ENCODE data around the gene JADE3. TPM values are rescaled to one million over a fixed set of nuclear protein-coding genes. Genes with fewer than 3 reads are reported as not detected.

Gene JADE3
- total and polyA plus RNA-seq, 2 experiments from 2014 or later: 4.5 to 15.3 TPM

DNA sequence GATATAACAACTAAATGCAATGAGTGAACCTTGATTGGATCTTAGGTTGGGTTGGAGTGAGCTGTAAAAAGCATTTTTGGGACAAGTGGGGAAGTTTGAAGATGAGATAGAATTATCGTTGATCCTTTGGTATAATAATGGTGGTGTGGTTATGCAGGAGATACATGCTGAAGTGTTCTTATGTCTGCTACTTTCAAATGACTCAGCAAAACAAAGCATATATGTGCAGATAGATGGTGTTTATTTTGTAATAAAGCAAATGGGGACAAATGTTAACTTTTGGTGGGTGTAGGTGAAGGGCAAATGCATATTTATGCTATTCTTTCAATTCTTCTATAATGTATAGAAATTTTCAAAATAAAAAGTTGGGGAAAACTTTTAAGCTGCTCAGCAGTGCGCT lies 49.1 kb upstream of the JADE3 start (continued):
- TF ChIP-seq, protein P1, sequence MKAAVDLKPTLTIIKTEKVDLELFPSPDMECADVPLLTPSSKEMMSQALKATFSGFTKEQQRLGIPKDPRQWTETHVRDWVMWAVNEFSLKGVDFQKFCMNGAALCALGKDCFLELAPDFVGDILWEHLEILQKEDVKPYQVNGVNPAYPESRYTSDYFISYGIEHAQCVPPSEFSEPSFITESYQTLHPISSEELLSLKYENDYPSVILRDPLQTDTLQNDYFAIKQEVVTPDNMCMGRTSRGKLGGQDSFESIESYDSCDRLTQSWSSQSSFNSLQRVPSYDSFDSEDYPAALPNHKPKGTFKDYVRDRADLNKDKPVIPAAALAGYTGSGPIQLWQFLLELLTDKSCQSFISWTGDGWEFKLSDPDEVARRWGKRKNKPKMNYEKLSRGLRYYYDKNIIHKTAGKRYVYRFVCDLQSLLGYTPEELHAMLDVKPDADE (IDR thresholded peaks at IDR 0.05): no peak
- no peak for TF ChIP-seq EZH2phosphoT487 (IDR thresholded peaks at IDR 0.05; ENCODE audit: unreplicated experiment)
- no peak for TF ChIP-seq POLR2AphosphoS5 (IDR thresholded peaks at IDR 0.05; ENCODE audit: low read depth)
- TF ChIP-seq ZNF114 (CRISPR knock-in tag; IDR thresholded peaks at IDR 0.05): no peak
- TF ChIP-seq, protein P2, sequence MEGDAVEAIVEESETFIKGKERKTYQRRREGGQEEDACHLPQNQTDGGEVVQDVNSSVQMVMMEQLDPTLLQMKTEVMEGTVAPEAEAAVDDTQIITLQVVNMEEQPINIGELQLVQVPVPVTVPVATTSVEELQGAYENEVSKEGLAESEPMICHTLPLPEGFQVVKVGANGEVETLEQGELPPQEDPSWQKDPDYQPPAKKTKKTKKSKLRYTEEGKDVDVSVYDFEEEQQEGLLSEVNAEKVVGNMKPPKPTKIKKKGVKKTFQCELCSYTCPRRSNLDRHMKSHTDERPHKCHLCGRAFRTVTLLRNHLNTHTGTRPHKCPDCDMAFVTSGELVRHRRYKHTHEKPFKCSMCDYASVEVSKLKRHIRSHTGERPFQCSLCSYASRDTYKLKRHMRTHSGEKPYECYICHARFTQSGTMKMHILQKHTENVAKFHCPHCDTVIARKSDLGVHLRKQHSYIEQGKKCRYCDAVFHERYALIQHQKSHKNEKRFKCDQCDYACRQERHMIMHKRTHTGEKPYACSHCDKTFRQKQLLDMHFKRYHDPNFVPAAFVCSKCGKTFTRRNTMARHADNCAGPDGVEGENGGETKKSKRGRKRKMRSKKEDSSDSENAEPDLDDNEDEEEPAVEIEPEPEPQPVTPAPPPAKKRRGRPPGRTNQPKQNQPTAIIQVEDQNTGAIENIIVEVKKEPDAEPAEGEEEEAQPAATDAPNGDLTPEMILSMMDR (conservative IDR thresholded peaks at IDR 0.05; ENCODE audit: low read depth in 2 of 2): no peak
- TF ChIP-seq JUNB (IDR thresholded peaks at IDR 0.05; ENCODE audit: unreplicated experiment): no peak
- no peak for TF ChIP-seq CREB1 (CRISPR knock-in tag; IDR thresholded peaks at IDR 0.05; ENCODE audit: low read depth)
- no peak for TF ChIP-seq NANOG (IDR thresholded peaks at IDR 0.05; ENCODE audit: borderline replicate concordance)

DNA sequence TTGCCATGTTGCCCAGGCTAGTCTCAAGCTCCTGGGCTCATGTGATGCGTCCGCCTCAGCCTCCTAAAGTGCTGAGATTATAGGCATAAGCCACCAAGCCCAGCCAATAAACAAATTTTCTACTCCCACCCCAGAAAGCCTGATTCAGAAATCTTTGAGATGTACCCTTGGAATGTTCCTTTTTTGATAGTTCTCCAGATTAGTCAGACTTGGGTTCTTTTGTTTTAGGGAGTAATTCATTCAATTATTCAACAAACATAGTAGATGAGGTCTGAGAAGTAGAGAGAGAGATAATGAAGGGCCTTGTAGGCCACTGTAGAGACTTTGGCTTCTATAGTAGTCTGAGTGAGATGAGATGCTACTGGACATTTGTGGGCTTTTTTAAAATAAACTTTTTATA lies 47.6 kb upstream of the JADE3 start:
- H2AFZ ChIP-seq: no peak overlapping the region
- H3K9me2 ChIP-seq (ENCODE audit: insufficient read depth): no peaks in the 10 kb centered on the region
- no peaks in the 10 kb centered on the region for H4K20me1 ChIP-seq (replicated peaks; ENCODE audit: insufficient read depth)
- Mint-ChIP-seq H3K4me1 (no peaks in the 10 kb centered on the region), H3K4me3 (no peak overlapping the region), H3K27me3 (ENCODE audit: insufficient read depth, low read depth, poor library complexity) (peaks cover 3% of the 10 kb centered on the region), H3K27ac (no peak overlapping the region), H3K9me3 (no peaks in the 10 kb centered on the region), H3K36me3 (ENCODE audit: low read depth) (peaks cover 8% of the 10 kb centered on the region; the same call in 2 of the 3 replicates)
- no peaks in the 10 kb centered on the region for H3K36me3 ChIP-seq (ENCODE audit: insufficient read depth)
- H3K79me2 ChIP-seq (replicated peaks; ENCODE audit: insufficient read depth): no peaks in the 10 kb centered on the region
- H3K27me3 ChIP-seq (ENCODE audit: insufficient read depth): no peaks in the 10 kb centered on the region
- no peak overlapping the region for H3K4me2 ChIP-seq
- no peaks in the 10 kb centered on the region for H3F3A ChIP-seq (replicated peaks; ENCODE audit: low read depth)
- H3K4me1 ChIP-seq (ENCODE audit: insufficient read depth): no peaks in the 10 kb centered on the region
- ATAC-seq: no peak
- no peak for DNase-seq (ENCODE audit: low spot score)
- H3K4me3 ChIP-seq: no peak overlapping the region
- no peak overlapping the region for H3K27ac ChIP-seq (ENCODE audit: low read depth)
- TF ChIP-seq NANOG (IDR thresholded peaks at IDR 0.05; ENCODE audit: borderline replicate concordance): no peak
- TF ChIP-seq CREB1 (CRISPR knock-in tag; IDR thresholded peaks at IDR 0.05; ENCODE audit: low read depth): no peak
- TF ChIP-seq, protein P1 (IDR thresholded peaks at IDR 0.05): no peak
- TF ChIP-seq EZH2 (IDR thresholded peaks at IDR 0.05; ENCODE audit: low read depth, unreplicated experiment): no peak
- TF ChIP-seq STAT1 (IDR thresholded peaks at IDR 0.05; ENCODE audit: unreplicated experiment): no peak
- TF ChIP-seq ZNF114 (CRISPR knock-in tag; IDR thresholded peaks at IDR 0.05): no peak
- TF ChIP-seq, protein P3, sequence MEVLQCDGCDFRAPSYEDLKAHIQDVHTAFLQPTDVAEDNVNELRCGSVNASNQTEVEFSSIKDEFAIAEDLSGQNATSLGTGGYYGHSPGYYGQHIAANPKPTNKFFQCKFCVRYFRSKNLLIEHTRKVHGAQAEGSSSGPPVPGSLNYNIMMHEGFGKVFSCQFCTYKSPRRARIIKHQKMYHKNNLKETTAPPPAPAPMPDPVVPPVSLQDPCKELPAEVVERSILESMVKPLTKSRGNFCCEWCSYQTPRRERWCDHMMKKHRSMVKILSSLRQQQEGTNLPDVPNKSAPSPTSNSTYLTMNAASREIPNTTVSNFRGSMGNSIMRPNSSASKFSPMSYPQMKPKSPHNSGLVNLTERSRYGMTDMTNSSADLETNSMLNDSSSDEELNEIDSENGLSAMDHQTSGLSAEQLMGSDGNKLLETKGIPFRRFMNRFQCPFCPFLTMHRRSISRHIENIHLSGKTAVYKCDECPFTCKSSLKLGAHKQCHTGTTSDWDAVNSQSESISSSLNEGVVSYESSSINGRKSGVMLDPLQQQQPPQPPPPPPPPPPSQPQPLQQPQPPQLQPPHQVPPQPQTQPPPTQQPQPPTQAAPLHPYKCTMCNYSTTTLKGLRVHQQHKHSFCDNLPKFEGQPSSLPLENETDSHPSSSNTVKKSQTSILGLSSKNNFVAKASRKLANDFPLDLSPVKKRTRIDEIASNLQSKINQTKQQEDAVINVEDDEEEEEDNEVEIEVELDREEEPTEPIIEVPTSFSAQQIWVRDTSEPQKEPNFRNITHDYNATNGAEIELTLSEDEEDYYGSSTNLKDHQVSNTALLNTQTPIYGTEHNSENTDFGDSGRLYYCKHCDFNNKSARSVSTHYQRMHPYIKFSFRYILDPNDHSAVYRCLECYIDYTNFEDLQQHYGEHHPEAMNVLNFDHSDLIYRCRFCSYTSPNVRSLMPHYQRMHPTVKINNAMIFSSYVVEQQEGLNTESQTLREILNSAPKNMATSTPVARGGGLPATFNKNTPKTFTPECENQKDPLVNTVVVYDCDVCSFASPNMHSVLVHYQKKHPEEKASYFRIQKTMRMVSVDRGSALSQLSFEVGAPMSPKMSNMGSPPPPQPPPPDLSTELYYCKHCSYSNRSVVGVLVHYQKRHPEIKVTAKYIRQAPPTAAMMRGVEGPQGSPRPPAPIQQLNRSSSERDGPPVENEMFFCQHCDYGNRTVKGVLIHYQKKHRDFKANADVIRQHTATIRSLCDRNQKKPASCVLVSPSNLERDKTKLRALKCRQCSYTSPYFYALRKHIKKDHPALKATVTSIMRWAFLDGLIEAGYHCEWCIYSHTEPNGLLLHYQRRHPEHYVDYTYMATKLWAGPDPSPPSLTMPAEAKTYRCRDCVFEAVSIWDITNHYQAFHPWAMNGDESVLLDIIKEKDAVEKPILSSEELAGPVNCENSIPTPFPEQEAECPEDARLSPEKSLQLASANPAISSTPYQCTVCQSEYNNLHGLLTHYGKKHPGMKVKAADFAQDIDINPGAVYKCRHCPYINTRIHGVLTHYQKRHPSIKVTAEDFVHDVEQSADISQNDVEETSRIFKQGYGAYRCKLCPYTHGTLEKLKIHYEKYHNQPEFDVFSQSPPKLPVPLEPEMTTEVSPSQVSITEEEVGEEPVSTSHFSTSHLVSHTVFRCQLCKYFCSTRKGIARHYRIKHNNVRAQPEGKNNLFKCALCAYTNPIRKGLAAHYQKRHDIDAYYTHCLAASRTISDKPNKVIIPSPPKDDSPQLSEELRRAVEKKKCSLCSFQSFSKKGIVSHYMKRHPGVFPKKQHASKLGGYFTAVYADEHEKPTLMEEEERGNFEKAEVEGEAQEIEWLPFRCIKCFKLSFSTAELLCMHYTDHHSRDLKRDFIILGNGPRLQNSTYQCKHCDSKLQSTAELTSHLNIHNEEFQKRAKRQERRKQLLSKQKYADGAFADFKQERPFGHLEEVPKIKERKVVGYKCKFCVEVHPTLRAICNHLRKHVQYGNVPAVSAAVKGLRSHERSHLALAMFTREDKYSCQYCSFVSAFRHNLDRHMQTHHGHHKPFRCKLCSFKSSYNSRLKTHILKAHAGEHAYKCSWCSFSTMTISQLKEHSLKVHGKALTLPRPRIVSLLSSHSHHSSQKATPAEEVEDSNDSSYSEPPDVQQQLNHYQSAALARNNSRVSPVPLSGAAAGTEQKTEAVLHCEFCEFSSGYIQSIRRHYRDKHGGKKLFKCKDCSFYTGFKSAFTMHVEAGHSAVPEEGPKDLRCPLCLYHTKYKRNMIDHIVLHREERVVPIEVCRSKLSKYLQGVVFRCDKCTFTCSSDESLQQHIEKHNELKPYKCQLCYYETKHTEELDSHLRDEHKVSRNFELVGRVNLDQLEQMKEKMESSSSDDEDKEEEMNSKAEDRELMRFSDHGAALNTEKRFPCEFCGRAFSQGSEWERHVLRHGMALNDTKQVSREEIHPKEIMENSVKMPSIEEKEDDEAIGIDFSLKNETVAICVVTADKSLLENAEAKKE (CRISPR knock-in tag; IDR thresholded peaks at IDR 0.05): no peak
- no peak for TF ChIP-seq JUNB (IDR thresholded peaks at IDR 0.05; ENCODE audit: unreplicated experiment)
- no peak for TF ChIP-seq EZH2phosphoT487 (IDR thresholded peaks at IDR 0.05; ENCODE audit: unreplicated experiment)
- TF ChIP-seq POLR2AphosphoS5 (IDR thresholded peaks at IDR 0.05; ENCODE audit: low read depth): no peak

Data from GM23338 (cell line).